PC-9 (cell line): Measurements from ENCODE around the gene OR2B2.
"Not testable (repeated sequence)": the region's sequence is repeated elsewhere in the genome, so short reads cannot be mapped to it uniquely, and the experiment has no call there.

Source experiments
- EZH2 ChIP-seq: fragments of 200-600 bp; sonication (generic); IDR thresholded peaks from 2 replicates; pipeline ENCODE4 v1.8.0; 2017; ENCODE audit warnings: antibody characterized with exemption, low read depth
- TF ChIP-seq, protein P1 (sequence below): fragments of 200-600 bp; sonication (generic); conservative IDR thresholded peaks from 2 replicates; pipeline ENCODE4 v1.6.1; 2017; ENCODE audit warnings: mixed run types, antibody characterized with exemption, mild to moderate bottlenecking, moderate library complexity

DNA sequence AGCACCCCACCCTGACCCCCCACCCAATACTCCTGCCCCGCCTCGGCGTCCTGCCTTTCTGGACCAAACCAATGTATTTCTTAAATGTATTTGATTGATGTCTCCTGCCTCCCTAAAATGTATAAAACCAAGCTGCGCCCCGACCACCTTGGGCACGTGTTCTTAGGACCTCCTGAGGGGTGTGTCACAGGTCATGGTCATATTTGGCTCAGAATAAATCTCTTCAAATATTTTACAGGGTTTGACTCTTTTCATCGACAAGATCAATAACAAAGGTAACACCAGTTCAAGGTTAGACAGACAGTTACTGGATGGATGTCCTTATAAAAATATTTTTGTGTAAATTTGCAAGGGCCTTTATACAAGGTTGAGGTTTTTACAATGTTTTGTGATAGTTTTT, 12.0 kb downstream of the OR2B2 start:
- TF ChIP-seq, protein P1, sequence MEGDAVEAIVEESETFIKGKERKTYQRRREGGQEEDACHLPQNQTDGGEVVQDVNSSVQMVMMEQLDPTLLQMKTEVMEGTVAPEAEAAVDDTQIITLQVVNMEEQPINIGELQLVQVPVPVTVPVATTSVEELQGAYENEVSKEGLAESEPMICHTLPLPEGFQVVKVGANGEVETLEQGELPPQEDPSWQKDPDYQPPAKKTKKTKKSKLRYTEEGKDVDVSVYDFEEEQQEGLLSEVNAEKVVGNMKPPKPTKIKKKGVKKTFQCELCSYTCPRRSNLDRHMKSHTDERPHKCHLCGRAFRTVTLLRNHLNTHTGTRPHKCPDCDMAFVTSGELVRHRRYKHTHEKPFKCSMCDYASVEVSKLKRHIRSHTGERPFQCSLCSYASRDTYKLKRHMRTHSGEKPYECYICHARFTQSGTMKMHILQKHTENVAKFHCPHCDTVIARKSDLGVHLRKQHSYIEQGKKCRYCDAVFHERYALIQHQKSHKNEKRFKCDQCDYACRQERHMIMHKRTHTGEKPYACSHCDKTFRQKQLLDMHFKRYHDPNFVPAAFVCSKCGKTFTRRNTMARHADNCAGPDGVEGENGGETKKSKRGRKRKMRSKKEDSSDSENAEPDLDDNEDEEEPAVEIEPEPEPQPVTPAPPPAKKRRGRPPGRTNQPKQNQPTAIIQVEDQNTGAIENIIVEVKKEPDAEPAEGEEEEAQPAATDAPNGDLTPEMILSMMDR = not testable (repeated sequence)
- not testable (repeated sequence) for TF ChIP-seq EZH2
